ENCODE results near the gene ROPN1B.
"Not testable (repeated sequence)": the region's sequence is repeated elsewhere in the genome, so short reads cannot be mapped to it uniquely, and the experiment has no call there.

The ROPN1B gene

GRCh38 chr3:125968701-125969592, at the start of gene ROPN1B:
TSS of gene ROPN1B (plus strand) at chr3:125969178. CDS start at chr3:125972055, 2,877 bp downstream.
- DNase-seq: not testable (repeated sequence)

- not testable (repeated sequence) for DNase-seq
Observed at GRCh38 chr3:125920191-125920590, 48.8 kb upstream of the ROPN1B start.

GRCh38 chr3:125920751-125921279, 48.2 kb upstream of the ROPN1B start:
- not testable (repeated sequence) for DNase-seq

GRCh38 chr3:125921712-125922111, 47.3 kb upstream of the ROPN1B start:
- DNase-seq: peak; percentile 48 to 64 (median 54)

GRCh38 chr3:125923324-125924115, 45.5 kb upstream of the ROPN1B start:
- DNase-seq: not testable (repeated sequence)

- not testable (repeated sequence) for DNase-seq
Observed at GRCh38 chr3:125924276-125924675, 44.7 kb upstream of the ROPN1B start.

GRCh38 chr3:125925727-125926126, 43.3 kb upstream of the ROPN1B start:
- not testable (repeated sequence) for DNase-seq

- peak; percentile 53 to 56 (median 55) for DNase-seq
Observed at GRCh38 chr3:125928771-125929545, 40.0 kb upstream of the ROPN1B start.

GRCh38 chr3:125929765-125930164, 39.2 kb upstream of the ROPN1B start:
- not testable (repeated sequence) for DNase-seq

GRCh38 chr3:125931355-125931880, 37.6 kb upstream of the ROPN1B start:
- not testable (repeated sequence) for DNase-seq

- not testable (repeated sequence) for DNase-seq
Observed at GRCh38 chr3:125933397-125934173, 35.4 kb upstream of the ROPN1B start.

GRCh38 chr3:125935252-125935874, 33.6 kb upstream of the ROPN1B start:
- DNase-seq: not testable (repeated sequence)

- peak in 2 of 3 donors; percentile 12 for DNase-seq
Observed at GRCh38 chr3:125936210-125936815, 32.7 kb upstream of the ROPN1B start.

GRCh38 chr3:125936891-125937290, 32.1 kb upstream of the ROPN1B start:
- not testable (repeated sequence) for DNase-seq

GRCh38 chr3:125947806-125948205, 21.2 kb upstream of the ROPN1B start:
- DNase-seq: not testable (repeated sequence)

GRCh38 chr3:125948901-125949300, 20.1 kb upstream of the ROPN1B start:
- DNase-seq: peak; percentile 70 to 72 (median 72)

GRCh38 chr3:125951176-125951575, 17.8 kb upstream of the ROPN1B start:
- not testable (repeated sequence) for DNase-seq

GRCh38 chr3:125957020-125957419, 12.0 kb upstream of the ROPN1B start:
- DNase-seq: not testable (repeated sequence)

- no peak for DNase-seq
Observed at GRCh38 chr3:125957674-125958510, 11.1 kb upstream of the ROPN1B start.
